Right lobe of liver (tissue), 6 donors: Measurements from ENCODE around the gene AGAP2. TPM values are rescaled to one million over a fixed set of nuclear protein-coding genes. Genes with fewer than 3 reads are reported as not detected.
"Not testable (repeated sequence)": the region's sequence is repeated elsewhere in the genome, so short reads cannot be mapped to it uniquely, and the experiment has no call there.

Experiments used
- ATAC-seq, 4 donors: fragments of 200-7000 bp; cut with Tn5 transposase; one replicate each; pipeline ENCODE4 v1.9.1; 2020; ENCODE audit warnings: mild to moderate bottlenecking in 4 of 4, moderate library complexity in 4 of 4
- DNase-seq, 3 donors: peaks; one replicate each; pipeline ENCODE4 v3.0.0-alpha.2; 2020
- H3K27ac ChIP-seq, 3 donors: fragments of 200-600 bp; one replicate each; pipeline ENCODE4 v1.8.0; 2022
- H3K27me3 ChIP-seq, 2 donors: fragments of 200-600 bp; one replicate each; pipeline ENCODE4 v1.8.0; 2022
- H3K36me3 ChIP-seq, 4 donors: fragments of 200-600 bp; sonication (generic) in 1 of 4; one replicate each; pipeline versions ENCODE4 v1.5.1 to v1.8.0; 2017 to 2022; ENCODE audit warnings: control low read depth in 1 of 4
- H3K4me1 ChIP-seq, 4 donors: fragments of 200-600 bp; sonication (generic) in 1 of 4; one replicate each; pipeline versions ENCODE4 v1.5.1 to v1.8.0; 2017 to 2022; ENCODE audit warnings: control low read depth in 1 of 4
- H3K4me3 ChIP-seq, 3 donors: fragments of 200-600 bp; one replicate each; pipeline ENCODE4 v1.8.0; 2022
- H3K9me3 ChIP-seq, 4 donors: fragments of 200-600 bp; sonication (generic) in 1 of 4; one replicate each; pipeline versions ENCODE4 v1.5.1 to v1.8.0; 2017 to 2022; ENCODE audit warnings: control low read depth in 1 of 4
- POLR2A ChIP-seq: fragments of 450-650 bp; IDR thresholded peaks from one replicate; pipeline ENCODE4 v1.6.1; 2017; ENCODE audit warnings: antibody characterized with exemption, mild to moderate bottlenecking
- WGBS: methylation state at CpG from one replicate; pipeline ENCODE4 v1.1.6; 2018; ENCODE audit warnings: low coverage, low lambda C conversion rate; ENCODE audit not compliant: insufficient coverage; ENCODE audit errors: missing lambda C conversion rate; 5-methylcytosine and 5-hydroxymethylcytosine counted together
- intact Hi-C, 2 donors: fragments of 100-400 bp; cut with DNase I; formaldehyde crosslinking; loops; one replicate each; pipeline versions ENCODE4 v1.11.2 to v1.14.1; 2022
- total RNA-seq, 6 experiments: library from RNA; depleted of rRNA in 2 of 6; stranded (reverse); fragments of >200 nt in 2 of 6; fragmentation: NEBNext Ultra II Directional in 3 of 6; extraction: Animal tissue kit (Norgen Biotek cat#: 25700) in 3 of 6; gene quantifications; one replicate each; pipeline versions ENCODE4 v1.1.0 to v1.2.4, GENCODE V29; 2016 to 2023
- TF ChIP-seq, protein P1 (sequence below), 4 donors: fragments of 200-600 bp in 3 of 4; fragments of 450-650 bp in 1 of 4; IDR thresholded peaks; one replicate each; pipeline versions ENCODE4 v1.5.1 to v1.8.0; 2016 to 2022; ENCODE audit warnings: antibody characterized with exemption in 4 of 4, mild to moderate bottlenecking in 2 of 4
- donor health status: DM: no; HTN: yes; CAD: no.
- donor health status: DM: no; HTN: no; CAD: no.
- donor health status: DM: no; HTN: no; CAD: no.
- donor health status: DM: no; HTN: yes; CAD: no.
- donor health status: DM: no; HTN: yes; CAD: no.

Gene AGAP2
- total RNA-seq, 6 experiments from 2014 or later, result 0.26 to 0.87 (median 0.57) TPM

GRCh38 chr12:57775044-57775443 lies 36.5 kb upstream of the AGAP2 start:
- H3K27ac ChIP-seq, result no peak overlapping the region
- ATAC-seq, result no peak
- 80% methylated on average over 1 of the region's 3 CpGs for WGBS
- no peaks in the 10 kb centered on the region for H3K27me3 ChIP-seq
- H3K4me1 ChIP-seq, result peaks cover 2 to 11% (median 7%) of the 10 kb centered on the region in 4 donors
- no peak for DNase-seq
- no peak for TF ChIP-seq POLR2A
- TF ChIP-seq, protein P1, sequence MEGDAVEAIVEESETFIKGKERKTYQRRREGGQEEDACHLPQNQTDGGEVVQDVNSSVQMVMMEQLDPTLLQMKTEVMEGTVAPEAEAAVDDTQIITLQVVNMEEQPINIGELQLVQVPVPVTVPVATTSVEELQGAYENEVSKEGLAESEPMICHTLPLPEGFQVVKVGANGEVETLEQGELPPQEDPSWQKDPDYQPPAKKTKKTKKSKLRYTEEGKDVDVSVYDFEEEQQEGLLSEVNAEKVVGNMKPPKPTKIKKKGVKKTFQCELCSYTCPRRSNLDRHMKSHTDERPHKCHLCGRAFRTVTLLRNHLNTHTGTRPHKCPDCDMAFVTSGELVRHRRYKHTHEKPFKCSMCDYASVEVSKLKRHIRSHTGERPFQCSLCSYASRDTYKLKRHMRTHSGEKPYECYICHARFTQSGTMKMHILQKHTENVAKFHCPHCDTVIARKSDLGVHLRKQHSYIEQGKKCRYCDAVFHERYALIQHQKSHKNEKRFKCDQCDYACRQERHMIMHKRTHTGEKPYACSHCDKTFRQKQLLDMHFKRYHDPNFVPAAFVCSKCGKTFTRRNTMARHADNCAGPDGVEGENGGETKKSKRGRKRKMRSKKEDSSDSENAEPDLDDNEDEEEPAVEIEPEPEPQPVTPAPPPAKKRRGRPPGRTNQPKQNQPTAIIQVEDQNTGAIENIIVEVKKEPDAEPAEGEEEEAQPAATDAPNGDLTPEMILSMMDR (IDR thresholded peaks at IDR 0.05), result no peak
- no peak overlapping the region for H3K4me3 ChIP-seq
- no peaks in the 10 kb centered on the region for H3K36me3 ChIP-seq
- no peaks in the 10 kb centered on the region for H3K9me3 ChIP-seq
- intact Hi-C loops, result no loop called here

DNA sequence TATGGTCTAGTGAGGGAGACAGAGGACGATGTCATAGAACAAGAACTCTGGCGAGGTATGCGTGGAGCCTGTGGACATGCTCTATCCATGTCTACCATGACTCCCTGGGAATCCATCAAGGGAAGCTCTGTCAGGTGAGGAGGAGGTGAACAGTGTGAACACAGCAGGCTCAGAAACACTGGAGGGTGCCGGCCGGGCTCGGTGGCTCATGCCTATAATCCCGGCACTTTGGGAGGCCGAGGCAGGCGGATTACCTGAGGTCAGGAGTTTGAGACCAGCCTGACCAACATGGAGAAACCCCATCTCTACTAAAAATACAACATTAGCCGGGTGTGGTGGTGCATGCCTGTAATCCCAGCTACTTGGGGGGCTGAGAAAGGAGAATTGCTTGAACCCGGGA lies 36.1 kb upstream of the AGAP2 start:
- H3K4me3 ChIP-seq, H3K9me3 ChIP-seq, H3K27ac ChIP-seq, ATAC-seq, DNase-seq, H3K36me3 ChIP-seq, H3K27me3 ChIP-seq, intact Hi-C loops: not testable (repeated sequence)
- H3K4me1 ChIP-seq, result peaks cover 2 to 11% (median 7%) of the 10 kb centered on the region in 4 donors
- 93% methylated on average over 10 of the region's 11 CpGs for WGBS

DNA sequence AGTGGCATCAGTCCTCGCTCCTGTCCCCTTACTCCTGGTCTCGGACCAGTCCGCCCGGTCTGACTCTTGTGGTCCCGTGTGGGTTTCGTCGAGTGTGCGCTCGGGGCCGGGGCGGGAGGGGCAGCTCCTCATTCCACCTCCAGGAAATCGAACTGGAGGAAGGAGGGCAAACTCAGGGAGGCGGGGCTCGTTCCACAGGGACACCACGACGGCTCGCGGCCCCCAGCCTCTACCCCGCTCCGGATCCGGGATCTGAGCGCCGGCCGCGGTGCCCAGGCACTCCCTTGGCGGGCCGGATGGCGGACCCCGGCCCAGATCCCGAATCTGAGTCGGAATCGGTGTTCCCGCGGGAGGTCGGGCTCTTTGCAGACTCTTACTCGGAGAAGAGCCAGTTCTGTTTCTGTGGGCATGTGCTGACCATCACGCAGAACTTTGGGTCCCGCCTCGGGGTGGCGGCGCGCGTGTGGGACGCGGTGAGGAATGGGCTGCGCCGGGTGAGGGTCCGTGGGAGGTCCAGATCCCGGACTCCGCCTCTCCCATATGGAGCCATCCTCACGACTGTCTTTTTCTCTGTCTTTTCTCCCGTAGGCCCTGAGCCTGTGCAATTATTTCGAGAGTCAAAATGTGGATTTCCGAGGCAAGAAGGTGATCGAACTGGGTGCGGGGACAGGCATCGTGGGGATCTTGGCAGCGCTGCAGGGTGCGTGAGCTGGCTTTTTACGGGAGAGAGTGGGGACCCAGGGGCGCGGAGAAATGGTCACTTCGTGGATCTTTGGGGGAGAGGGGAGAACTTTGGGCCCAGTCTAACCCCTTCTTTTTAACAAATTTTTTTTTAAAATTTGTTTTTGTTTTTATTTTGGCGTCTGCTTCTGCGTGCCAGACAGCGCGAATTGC lies 34.1 kb upstream of the AGAP2 start, which contains the start of gene EEF1AKMT3:
EEF1AKMT3 (plus strand) TSS at position 186 of the 894 bp plus-strand sequence; CDS start at position 297, 111 bp downstream.
- Histone ChIP-seq H3K4me1 (peaks cover 2 to 11% (median 7%) of the 10 kb centered on the region in 4 donors), H3K4me3 (peak within 1 kb of the TSS; percentile 72 to 88 (median 79)), H3K27ac (peak within 1 kb of the TSS; percentile 75 to 96 (median 75)), H3K27me3 (no peaks in the 10 kb centered on the region), H3K9me3 (no peaks in the 10 kb centered on the region), H3K36me3 (no peaks in the 10 kb centered on the region)
- WGBS, result 9% methylated on average over 21 of the region's 67 CpGs
- TF ChIP-seq, protein P1 (IDR thresholded peaks at IDR 0.05), result no peak
- no peak for TF ChIP-seq POLR2A
- intact Hi-C loops, result no loop called here
- ATAC-seq (peak; percentile 73 to 78 (median 76)), DNase-seq (peak; percentile 74 to 77 (median 77))

DNA sequence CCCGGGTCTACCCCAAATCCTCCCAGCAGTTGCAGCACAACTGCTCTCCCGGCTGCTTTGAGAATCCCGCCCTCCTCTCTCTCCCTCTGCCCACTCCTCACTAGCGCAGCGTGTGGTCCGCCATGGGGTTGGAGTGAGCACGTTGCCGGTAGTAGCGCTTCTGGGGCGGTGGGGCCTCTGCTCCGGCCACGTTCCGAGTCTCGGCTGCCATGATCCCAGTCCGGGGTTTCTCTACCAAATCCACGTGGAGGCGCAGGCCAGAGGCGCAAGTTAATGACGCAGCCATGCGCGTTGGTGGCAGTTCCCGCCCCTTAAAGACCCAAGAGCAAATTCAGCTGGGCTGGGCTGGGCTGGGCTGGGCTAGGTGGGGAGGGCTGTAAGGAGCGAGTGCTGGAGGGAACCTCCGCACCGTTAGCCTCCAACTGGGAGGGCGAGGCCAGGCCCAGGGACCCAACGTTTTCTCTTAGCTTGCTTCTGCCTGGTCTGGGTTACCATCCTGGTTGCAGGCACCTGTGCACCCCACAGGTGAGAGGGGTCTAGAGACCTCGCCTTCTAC lies 33.4 kb upstream of the AGAP2 start, which contains the start of gene METTL1:
METTL1 (minus strand) TSS at position 233 of the 556 bp plus-strand sequence; CDS start at position 211, 22 bp downstream.
- intact Hi-C loops, result no loop called here
- Histone ChIP-seq H3K27me3 (no peaks in the 10 kb centered on the region), H3K9me3 (no peaks in the 10 kb centered on the region), H3K4me1 (peaks cover 2 to 11% (median 7%) of the 10 kb centered on the region in 4 donors), H3K27ac (peak within 1 kb of the TSS; percentile 75 to 96 (median 75)), H3K36me3 (no peaks in the 10 kb centered on the region), H3K4me3 (peak within 1 kb of the TSS; percentile 72 to 88 (median 79))
- ATAC-seq, result peak; percentile 92 to 96 (median 94)
- WGBS, result 0% methylated on average over 22 of the region's 28 CpGs
- DNase-seq, result peak; percentile 93 to 95 (median 95)
- peak; percentile 78 for TF ChIP-seq POLR2A
- TF ChIP-seq, protein P1 (IDR thresholded peaks at IDR 0.05), result no peak
